ENCODE data around the gene OXA1L. TPM values are rescaled to one million over a fixed set of nuclear protein-coding genes. Genes with fewer than 3 reads are reported as not detected.
"Not testable (repeated sequence)": the region's sequence is repeated elsewhere in the genome, so short reads cannot be mapped to it uniquely, and the experiment has no call there.

Gene OXA1L
- total RNA-seq, 1 donor from 2014 or later: 116 TPM

DNA sequence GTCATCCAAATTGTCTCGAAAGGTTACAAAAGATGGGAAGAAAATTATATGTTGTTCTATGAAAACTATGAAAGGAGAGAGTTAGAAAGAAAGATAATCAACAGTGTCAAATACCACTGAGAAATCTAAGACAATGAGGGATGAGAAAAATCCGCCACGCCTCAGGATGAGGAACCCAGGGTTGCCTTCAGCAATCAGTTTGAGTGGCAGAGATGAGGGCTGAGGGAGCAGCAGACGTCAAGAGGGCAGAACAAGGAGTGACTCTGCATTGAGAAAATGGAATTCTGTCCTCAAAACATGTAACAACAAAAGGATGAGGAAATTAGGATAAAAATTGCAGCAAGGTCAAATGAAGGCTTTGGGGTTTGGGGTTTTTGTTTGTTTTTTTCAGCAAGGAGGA lies 18.3 kb upstream of the OXA1L start:
- H3K27ac ChIP-seq: no peak overlapping the region
- H3K4me1 ChIP-seq: peaks cover 17% of the 10 kb centered on the region
- no peak overlapping the region for H3K27ac Mint-ChIP-seq
- TF ChIP-seq EZH2phosphoT487 (IDR thresholded peaks at IDR 0.05): no peak
- TF ChIP-seq EZH2 (IDR thresholded peaks at IDR 0.05): no peak
- TF ChIP-seq CTCF (IDR thresholded peaks at IDR 0.05): no peak
- H3K9me3 Mint-ChIP-seq: no peaks in the 10 kb centered on the region
- H3K4me1 Mint-ChIP-seq: peaks cover 13% of the 10 kb centered on the region
- H3K36me3 Mint-ChIP-seq: no peaks in the 10 kb centered on the region
- DNase-seq (ENCODE audit: low spot score): no peak
- H4K20me1 ChIP-seq (ENCODE audit: low read depth): no peaks in the 10 kb centered on the region
- no peaks in the 10 kb centered on the region for H3K27me3 ChIP-seq
- H3F3A ChIP-seq (ENCODE audit: low read depth): peaks cover 8% of the 10 kb centered on the region
- no peak overlapping the region for H2AFZ ChIP-seq (replicated peaks)
- no peaks in the 10 kb centered on the region for H3K9me3 ChIP-seq (ENCODE audit: low read depth)
- H3K9ac ChIP-seq: no peak overlapping the region
- no peak overlapping the region for H3K4me3 ChIP-seq
- H3K4me3 Mint-ChIP-seq: no peak overlapping the region
- H3K79me2 ChIP-seq (ENCODE audit: low read depth): no peaks in the 10 kb centered on the region
- no peak overlapping the region for H3K4me2 ChIP-seq
- no peaks in the 10 kb centered on the region for H3K36me3 ChIP-seq
- peaks cover 4% of the 10 kb centered on the region for H3K27me3 Mint-ChIP-seq (ENCODE audit: insufficient read depth, low read depth)

- no peak overlapping the region for H3K9ac ChIP-seq
- no peak overlapping the region for H3K27ac ChIP-seq
- TF ChIP-seq EZH2 (IDR thresholded peaks at IDR 0.05): no peak
- no peak for TF ChIP-seq EZH2phosphoT487 (IDR thresholded peaks at IDR 0.05)
- Mint-ChIP-seq H3K9me3 (no peaks in the 10 kb centered on the region), H3K27me3 (ENCODE audit: insufficient read depth, low read depth) (peaks cover 4% of the 10 kb centered on the region), H3K4me3 (no peak overlapping the region), H3K4me1 (peaks cover 13% of the 10 kb centered on the region), H3K27ac (no peak overlapping the region), H3K36me3 (no peaks in the 10 kb centered on the region)
- no peak overlapping the region for H2AFZ ChIP-seq (replicated peaks)
- peaks cover 8% of the 10 kb centered on the region for H3F3A ChIP-seq (ENCODE audit: low read depth)
- H3K36me3 ChIP-seq: no peaks in the 10 kb centered on the region
- H3K4me1 ChIP-seq: peaks cover 17% of the 10 kb centered on the region
- no peaks in the 10 kb centered on the region for H3K9me3 ChIP-seq (ENCODE audit: low read depth)
- no peak overlapping the region for H3K4me2 ChIP-seq
- no peak for DNase-seq (ENCODE audit: low spot score)
- no peaks in the 10 kb centered on the region for H3K27me3 ChIP-seq
- H3K79me2 ChIP-seq (ENCODE audit: low read depth): no peaks in the 10 kb centered on the region
- no peak overlapping the region for H3K4me3 ChIP-seq
- no peaks in the 10 kb centered on the region for H4K20me1 ChIP-seq (ENCODE audit: low read depth)
Observed at GRCh38 chr14:22748631-22749068, 17.8 kb upstream of the OXA1L start.

- H3K27ac ChIP-seq: no peak overlapping the region
- no peaks in the 10 kb centered on the region for H4K20me1 ChIP-seq (ENCODE audit: low read depth)
- no peak for TF ChIP-seq CTCF (IDR thresholded peaks at IDR 0.05)
- no peak for TF ChIP-seq EZH2phosphoT487 (IDR thresholded peaks at IDR 0.05)
- TF ChIP-seq EZH2 (IDR thresholded peaks at IDR 0.05): no peak
- no peak overlapping the region for H3K4me3 ChIP-seq
- H3K4me1 ChIP-seq: peaks cover 17% of the 10 kb centered on the region
- H3K9me3 ChIP-seq (ENCODE audit: low read depth): no peaks in the 10 kb centered on the region
- Mint-ChIP-seq H3K4me1 (peaks cover 13% of the 10 kb centered on the region), H3K27me3 (ENCODE audit: insufficient read depth, low read depth) (peaks cover 2% of the 10 kb centered on the region), H3K9me3 (no peaks in the 10 kb centered on the region), H3K36me3 (no peaks in the 10 kb centered on the region), H3K27ac (no peak overlapping the region), H3K4me3 (no peak overlapping the region)
- no peak overlapping the region for H2AFZ ChIP-seq (replicated peaks)
- H3K27me3 ChIP-seq: no peaks in the 10 kb centered on the region
- peaks cover 8% of the 10 kb centered on the region for H3F3A ChIP-seq (ENCODE audit: low read depth)
- no peaks in the 10 kb centered on the region for H3K79me2 ChIP-seq (ENCODE audit: low read depth)
- no peak for DNase-seq (ENCODE audit: low spot score)
- no peaks in the 10 kb centered on the region for H3K36me3 ChIP-seq
- no peak overlapping the region for H3K9ac ChIP-seq
- H3K4me2 ChIP-seq: no peak overlapping the region
Observed at GRCh38 chr14:22752422-22752821, 14.1 kb upstream of the OXA1L start.

- peaks cover 3% of the 10 kb centered on the region for H3K9me3 Mint-ChIP-seq
- no peak overlapping the region for H3K27ac Mint-ChIP-seq
- peaks cover 9% of the 10 kb centered on the region for H3K4me1 Mint-ChIP-seq
- H3K27ac ChIP-seq: no peak overlapping the region
- DNase-seq (ENCODE audit: low spot score): no peak
- no peaks in the 10 kb centered on the region for H3K9me3 ChIP-seq (ENCODE audit: low read depth)
- no peak overlapping the region for H3K4me3 ChIP-seq
- no peak overlapping the region for H3K4me2 ChIP-seq
- peaks cover 1% of the 10 kb centered on the region for H3F3A ChIP-seq (ENCODE audit: low read depth)
- H3K4me1 ChIP-seq: peaks cover 13% of the 10 kb centered on the region
- H3K36me3 ChIP-seq: no peaks in the 10 kb centered on the region
- H3K27me3 Mint-ChIP-seq (ENCODE audit: insufficient read depth, low read depth): no peaks in the 10 kb centered on the region
- no peak overlapping the region for H3K4me3 Mint-ChIP-seq
- no peaks in the 10 kb centered on the region for H3K79me2 ChIP-seq (ENCODE audit: low read depth)
- no peaks in the 10 kb centered on the region for H3K36me3 Mint-ChIP-seq
- no peak for TF ChIP-seq CTCF (IDR thresholded peaks at IDR 0.05)
- TF ChIP-seq EZH2phosphoT487 (IDR thresholded peaks at IDR 0.05): no peak
- no peaks in the 10 kb centered on the region for H4K20me1 ChIP-seq (ENCODE audit: low read depth)
- no peak overlapping the region for H3K9ac ChIP-seq
- no peak overlapping the region for H2AFZ ChIP-seq (replicated peaks)
- H3K27me3 ChIP-seq: no peaks in the 10 kb centered on the region
Observed at GRCh38 chr14:22753586-22753985, 12.9 kb upstream of the OXA1L start.

GRCh38 chr14:22757972-22758650 lies 8.4 kb upstream of the OXA1L start:
- H3K79me2 ChIP-seq (ENCODE audit: low read depth); H3K36me3 ChIP-seq; H3K27ac ChIP-seq; H3K4me1 ChIP-seq; H3K4me3 ChIP-seq; H3F3A ChIP-seq (ENCODE audit: low read depth); H3K9me3 ChIP-seq (ENCODE audit: low read depth); H3K9ac ChIP-seq; H3K4me3 Mint-ChIP-seq; H2AFZ ChIP-seq (replicated peaks); H3K4me2 ChIP-seq; H3K4me1 Mint-ChIP-seq; H3K27ac Mint-ChIP-seq; H3K27me3 ChIP-seq; H4K20me1 ChIP-seq (ENCODE audit: low read depth); DNase-seq (ENCODE audit: low spot score); H3K27me3 Mint-ChIP-seq (ENCODE audit: insufficient read depth, low read depth): not testable (repeated sequence)
- H3K9me3 Mint-ChIP-seq: peaks cover 26% of the 10 kb centered on the region
- peaks cover 18% of the 10 kb centered on the region for H3K36me3 Mint-ChIP-seq

Measured in neural progenitor cell (in vitro differentiated cells).